ENCODE measurements around the gene DEFB124.

The DEFB124 gene

GRCh38 chr20:31500527-31500926 lies 25.6 kb upstream of the DEFB124 start:
- no peak for TF ChIP-seq CTCF (IDR thresholded peaks at IDR 0.05; ENCODE audit: insufficient read depth, low read depth, low read length, missing control alignments)

GRCh38 chr20:31497838-31498540 lies 23.1 kb upstream of the DEFB124 start:
- DNase-seq (ENCODE audit: low read depth), result no peak

More at GRCh38 chr20:31500527-31500926, 25.6 kb upstream of the DEFB124 start:
- no peak overlapping the region for H3K4me3 ChIP-seq (ENCODE audit: low read length)
- DNase-seq (ENCODE audit: low read depth), result no peak

GRCh38 chr20:31496761-31497295 lies 21.9 kb upstream of the DEFB124 start:
- no peak overlapping the region for H3K4me3 ChIP-seq (ENCODE audit: low read length)
- DNase-seq (ENCODE audit: low read depth), result no peak
- TF ChIP-seq CTCF (IDR thresholded peaks at IDR 0.05; ENCODE audit: insufficient read depth, low read depth, low read length, missing control alignments), result no peak

More at GRCh38 chr20:31497838-31498540, 23.1 kb upstream of the DEFB124 start:
- no peak overlapping the region for H3K4me3 ChIP-seq (ENCODE audit: low read length)
- TF ChIP-seq CTCF (IDR thresholded peaks at IDR 0.05; ENCODE audit: insufficient read depth, low read depth, low read length, missing control alignments), result no peak

- peak; percentile 59 for DNase-seq (ENCODE audit: low read depth)
- no peak overlapping the region for H3K4me3 ChIP-seq (ENCODE audit: low read length)
- TF ChIP-seq CTCF (IDR thresholded peaks at IDR 0.05; ENCODE audit: insufficient read depth, low read depth, low read length, missing control alignments), result peak; percentile 46
Observed at GRCh38 chr20:31494131-31494530, 19.2 kb upstream of the DEFB124 start.

GRCh38 chr20:31490752-31491151 lies 15.8 kb upstream of the DEFB124 start:
- no peak overlapping the region for H3K4me3 ChIP-seq (ENCODE audit: low read length)
- DNase-seq (ENCODE audit: low read depth), result no peak
- TF ChIP-seq CTCF (IDR thresholded peaks at IDR 0.05; ENCODE audit: insufficient read depth, low read depth, low read length, missing control alignments), result no peak

- no peak overlapping the region for H3K4me3 ChIP-seq (ENCODE audit: low read length)
- DNase-seq (ENCODE audit: low read depth), result no peak
- no peak for TF ChIP-seq CTCF (IDR thresholded peaks at IDR 0.05; ENCODE audit: insufficient read depth, low read depth, low read length, missing control alignments)
Observed at GRCh38 chr20:31489152-31489551, 14.2 kb upstream of the DEFB124 start.

GRCh38 chr20:31488115-31488514 lies 13.2 kb upstream of the DEFB124 start:
- TF ChIP-seq CTCF (IDR thresholded peaks at IDR 0.05; ENCODE audit: insufficient read depth, low read depth, low read length, missing control alignments), result no peak

More at GRCh38 chr20:31488115-31488514, 13.2 kb upstream of the DEFB124 start:
- H3K4me3 ChIP-seq (ENCODE audit: low read length), result no peak overlapping the region
- DNase-seq (ENCODE audit: low read depth), result no peak
